ENCODE results near the gene ITGAD. TPM values are rescaled to one million over a fixed set of nuclear protein-coding genes. Genes with fewer than 3 reads are reported as not detected.
A peak's percentile ranks its signal among the peaks of the same experiment; 100 is the strongest.

The ITGAD gene
- total and polyA plus RNA-seq, 2 of the 4 experiments (the other 2 are of a cell fraction), result not detected

DNA sequence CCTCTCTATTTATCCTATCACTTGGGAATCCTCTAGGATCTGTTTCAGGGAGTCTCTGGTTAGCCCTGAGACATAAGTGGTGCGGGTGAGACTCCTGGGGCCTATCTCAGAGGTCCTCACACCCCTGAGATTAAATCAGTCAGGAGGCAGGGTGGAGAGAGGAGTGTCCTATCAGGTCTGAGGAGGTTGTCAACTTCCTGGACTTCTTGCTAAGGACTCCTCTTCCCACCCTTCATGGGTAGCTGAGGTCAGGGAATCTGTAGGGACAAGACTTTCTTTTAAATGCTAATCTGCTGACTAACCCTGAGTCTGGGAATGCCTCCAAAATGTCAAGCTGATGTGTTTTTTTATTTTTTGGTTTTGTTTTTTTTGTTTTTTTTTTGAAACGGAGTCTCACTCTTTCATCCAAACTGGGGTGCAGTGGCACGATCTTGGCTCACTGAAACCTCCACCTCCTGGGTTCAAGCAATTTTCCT lies 59.5 kb downstream of the ITGAD start:
- Histone ChIP-seq H2AK5ac (ENCODE audit: low read depth, low read length) (peak overlapping the region; percentile 73), H2AK9ac (replicated peaks; ENCODE audit: low read depth, low read length, poor library complexity) (peak overlapping the region; percentile 91), H2BK120ac (ENCODE audit: low read depth, low read length) (peak overlapping the region; percentile 80), H4K5ac (ENCODE audit: low read depth, low read length) (peak overlapping the region; percentile 51), H2BK20ac (ENCODE audit: low read depth, low read length) (peak overlapping the region; percentile 67), H3K79me1 (ENCODE audit: low read depth in 1 of 2, low read length in 2 of 2) (peaks cover 11 to 63% of the 10 kb centered on the region in 2 experiments), H3K27me3 (ENCODE audit: control insufficient read depth, insufficient read depth, low read length) (no peaks in the 10 kb centered on the region), H3K14ac (replicated peaks; ENCODE audit: low read depth, low read length) (peak overlapping the region; percentile 78), H3K9me1 (ENCODE audit: insufficient read depth, low read length) (peaks cover 30% of the 10 kb centered on the region), H2AFZ (replicated peaks; ENCODE audit: low read length, poor library complexity) (peak overlapping the region; percentile 82), H3K18ac (ENCODE audit: low read depth, low read length) (peak overlapping the region; percentile 83), H3K4me3 (ENCODE audit: insufficient read depth, low read depth, low read length) (no peak overlapping the region), H3K36me3 (ENCODE audit: control insufficient read depth, insufficient read depth, low read length) (no peaks in the 10 kb centered on the region; the same call in 1 of the 2 replicates), H2BK15ac (ENCODE audit: low read depth, low read length) (peak overlapping the region; percentile 67; the same call in 1 of the 3 replicates), H3K9ac (ENCODE audit: low read depth, low read length) (peak overlapping the region; percentile 3; the same call in 1 of the 2 replicates), H3K4ac (ENCODE audit: low read depth, low read length) (peak overlapping the region; percentile 81), H4K20me1 (ENCODE audit: insufficient read depth, low read length) (peaks cover 33% of the 10 kb centered on the region), H3K4me1 (ENCODE audit: control insufficient read depth, insufficient read depth, low read length) (peaks cover 22% of the 10 kb centered on the region), H3K4me2 (ENCODE audit: low read depth, low read length) (peak overlapping the region; percentile 42), H3K56ac (ENCODE audit: extremely low read depth, insufficient read depth, low read length) (peak overlapping the region; percentile 48; the same call in 1 of the 2 replicates), H3K23ac (ENCODE audit: low read depth, low read length) (peak overlapping the region; percentile 91), H3K9me3 (ENCODE audit: control insufficient read depth, insufficient read depth, low read length) (no peaks in the 10 kb centered on the region), H2BK5ac (ENCODE audit: low read depth, low read length, poor library complexity, severe bottlenecking) (peak overlapping the region; percentile 92), H4K8ac (ENCODE audit: low read depth in 2 of 2, low read length in 2 of 2) (peak overlapping the region in 1 of 2 experiments; percentile 93; a peak in 2 of 4 replicates), H4K91ac (ENCODE audit: insufficient read depth, low read depth, low read length) (peak overlapping the region; percentile 80), H3K27ac (ENCODE audit: insufficient read depth, low read length) (peak overlapping the region; percentile 91)
- dilution Hi-C loops (cut with HindIII; ENCODE audit: low sequenced_read_pairs, unreplicated experiment) (no loop called here), intact Hi-C loops (cut with micrococcal nuclease) (no loop called here), in situ Hi-C loops (cut with MboI; ENCODE audit: low sequenced_read_pairs) (loop anchor here (25.0 kb wide), 1 partner anchor 410 kb away; the partner anchor contains the start of gene ZNF267)
- peak; percentile 81 for ATAC-seq (ENCODE audit: low read depth)
- no TSS peak for BruUV-seq (replicated peaks)
- no CpG with 5 or more reads among the region's 3 CpGs for WGBS, 2 experiments (ENCODE audit: extremely low coverage in 2 of 2, insufficient read length in 1 of 2)
- CTCF ChIA-PET, result interaction anchor here (0.9 to 1.0 kb wide), 4 partner anchors 10 to 469 kb away, joined by 3 to 5 read pairs (median 4); partner anchors contain the start of gene ZNF843
- peak; percentile 94 for DNase-seq
- POLR2A ChIA-PET (ENCODE audit: unreplicated experiment), result interaction anchor here (0.9 kb wide), 1 partner anchor 335 kb away, joined by 3 read pairs; the partner anchor contains the start of gene KAT8
- TF ChIP-seq NFE2L2 (IDR thresholded peaks at IDR 0.05; ENCODE audit: low read depth, low read length), result peak; percentile 67; the same call in 1 of the 2 replicates
- no peak for TF ChIP-seq BHLHE40 (IDR thresholded peaks at IDR 0.05; ENCODE audit: low read depth, low read length)
- no peak for TF ChIP-seq CHD1 (IDR thresholded peaks at IDR 0.05; ENCODE audit: low read depth, low read length)
- TF ChIP-seq RCOR1 (IDR thresholded peaks at IDR 0.05; ENCODE audit: insufficient replicate concordance, low read length), result no peak
- TF ChIP-seq RFX5 (IDR thresholded peaks at IDR 0.05; ENCODE audit: low read depth, low read length), result no peak
- peak; percentile 70 for TF ChIP-seq MAFK (IDR thresholded peaks at IDR 0.05; ENCODE audit: low read depth, low read length)
- no peak for TF ChIP-seq MAZ (IDR thresholded peaks at IDR 0.05; ENCODE audit: borderline replicate concordance, low read depth, low read length)
- no peak for TF ChIP-seq CEBPB (IDR thresholded peaks at IDR 0.05; ENCODE audit: low read depth, low read length)
- peak; percentile 55; the same call in 1 of the 2 replicates for TF ChIP-seq FOS (IDR thresholded peaks at IDR 0.05; ENCODE audit: low read depth, low read length)
- no peak for TF ChIP-seq RAD21 (IDR thresholded peaks at IDR 0.05; ENCODE audit: low read length)
- TF ChIP-seq, protein P1, sequence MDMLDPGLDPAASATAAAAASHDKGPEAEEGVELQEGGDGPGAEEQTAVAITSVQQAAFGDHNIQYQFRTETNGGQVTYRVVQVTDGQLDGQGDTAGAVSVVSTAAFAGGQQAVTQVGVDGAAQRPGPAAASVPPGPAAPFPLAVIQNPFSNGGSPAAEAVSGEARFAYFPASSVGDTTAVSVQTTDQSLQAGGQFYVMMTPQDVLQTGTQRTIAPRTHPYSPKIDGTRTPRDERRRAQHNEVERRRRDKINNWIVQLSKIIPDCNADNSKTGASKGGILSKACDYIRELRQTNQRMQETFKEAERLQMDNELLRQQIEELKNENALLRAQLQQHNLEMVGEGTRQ (IDR thresholded peaks at IDR 0.05; ENCODE audit: low read depth, low read length), result no peak
- TF ChIP-seq, protein P2, sequence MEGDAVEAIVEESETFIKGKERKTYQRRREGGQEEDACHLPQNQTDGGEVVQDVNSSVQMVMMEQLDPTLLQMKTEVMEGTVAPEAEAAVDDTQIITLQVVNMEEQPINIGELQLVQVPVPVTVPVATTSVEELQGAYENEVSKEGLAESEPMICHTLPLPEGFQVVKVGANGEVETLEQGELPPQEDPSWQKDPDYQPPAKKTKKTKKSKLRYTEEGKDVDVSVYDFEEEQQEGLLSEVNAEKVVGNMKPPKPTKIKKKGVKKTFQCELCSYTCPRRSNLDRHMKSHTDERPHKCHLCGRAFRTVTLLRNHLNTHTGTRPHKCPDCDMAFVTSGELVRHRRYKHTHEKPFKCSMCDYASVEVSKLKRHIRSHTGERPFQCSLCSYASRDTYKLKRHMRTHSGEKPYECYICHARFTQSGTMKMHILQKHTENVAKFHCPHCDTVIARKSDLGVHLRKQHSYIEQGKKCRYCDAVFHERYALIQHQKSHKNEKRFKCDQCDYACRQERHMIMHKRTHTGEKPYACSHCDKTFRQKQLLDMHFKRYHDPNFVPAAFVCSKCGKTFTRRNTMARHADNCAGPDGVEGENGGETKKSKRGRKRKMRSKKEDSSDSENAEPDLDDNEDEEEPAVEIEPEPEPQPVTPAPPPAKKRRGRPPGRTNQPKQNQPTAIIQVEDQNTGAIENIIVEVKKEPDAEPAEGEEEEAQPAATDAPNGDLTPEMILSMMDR (conservative IDR thresholded peaks at IDR 0.05; ENCODE audit: low read depth, low read length), result no peak
- TF ChIP-seq SMC3 (IDR thresholded peaks at IDR 0.05; ENCODE audit: low read depth, low read length), result no peak
- 0 out of 2 replicates have a peak, but pooled peaks have one; percentile 21 for TF ChIP-seq POLR2A (IDR thresholded peaks at IDR 0.05; ENCODE audit: low read depth, low read length)
- TF ChIP-seq MXI1 (IDR thresholded peaks at IDR 0.05; ENCODE audit: borderline replicate concordance, low read depth, low read length), result no peak
